Suppressor macrophage treated with lipopolysaccharide for 4 hours (primary cell): ENCODE data around the gene PELI2.
A peak's percentile ranks its signal among the peaks of the same experiment; 100 is the strongest.

Experiments used
- DNase-seq: peaks from one replicate; pipeline ENCODE4 v3.0.0-alpha.2; 2020

PELI2 gene

DNA sequence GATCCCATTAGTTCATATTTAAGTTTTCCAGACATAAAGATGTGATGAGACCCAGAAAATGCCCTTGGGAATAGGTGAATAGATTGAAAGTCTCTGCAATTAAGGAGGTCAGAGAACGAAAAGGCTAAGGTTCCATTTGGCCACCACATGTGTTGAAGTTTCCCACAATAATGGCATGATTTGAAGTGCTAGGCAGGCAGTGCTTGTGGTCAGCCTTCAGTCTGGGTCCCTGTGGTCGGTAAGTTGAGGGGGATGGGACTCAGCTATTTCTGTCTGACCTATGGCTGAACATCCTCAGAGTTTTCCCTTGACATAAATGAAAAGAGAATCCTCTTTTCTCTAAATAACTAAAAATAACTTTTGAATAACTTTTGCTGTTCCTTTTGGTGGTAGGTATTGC, 92.4 kb downstream of the PELI2 start:
- DNase-seq: no peak

GRCh38 chr14:56211084-56211483, 92.9 kb downstream of the PELI2 start:
- no peak for DNase-seq

- DNase-seq: no peak
Measured at GRCh38 chr14:56211844-56212243, 93.6 kb downstream of the PELI2 start.

DNA sequence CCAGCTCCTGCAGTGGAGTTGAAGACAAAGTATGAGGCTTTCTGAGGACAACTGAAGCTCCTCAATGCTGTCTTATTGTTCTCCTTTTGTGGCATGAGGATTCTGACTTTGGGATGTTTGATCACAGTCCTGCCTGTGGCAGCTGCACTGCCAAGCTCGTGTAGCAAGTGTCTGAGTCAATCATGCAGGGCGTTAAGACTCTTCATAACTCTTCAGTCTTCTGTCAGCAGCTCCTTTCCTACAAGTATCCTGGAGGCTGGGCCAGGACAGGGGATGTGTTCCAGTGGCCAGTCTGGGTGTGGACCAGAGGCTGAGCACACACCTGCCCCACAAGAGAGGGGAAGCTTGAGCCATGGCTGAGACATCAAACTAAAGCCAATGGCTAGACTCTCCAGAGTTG, 94.3 kb downstream of the PELI2 start:
- no peak for DNase-seq

- no peak for DNase-seq
Measured at GRCh38 chr14:56213306-56213705, 95.1 kb downstream of the PELI2 start.

- no peak for DNase-seq
Measured at GRCh38 chr14:56215180-56215579, 97.0 kb downstream of the PELI2 start.

DNA sequence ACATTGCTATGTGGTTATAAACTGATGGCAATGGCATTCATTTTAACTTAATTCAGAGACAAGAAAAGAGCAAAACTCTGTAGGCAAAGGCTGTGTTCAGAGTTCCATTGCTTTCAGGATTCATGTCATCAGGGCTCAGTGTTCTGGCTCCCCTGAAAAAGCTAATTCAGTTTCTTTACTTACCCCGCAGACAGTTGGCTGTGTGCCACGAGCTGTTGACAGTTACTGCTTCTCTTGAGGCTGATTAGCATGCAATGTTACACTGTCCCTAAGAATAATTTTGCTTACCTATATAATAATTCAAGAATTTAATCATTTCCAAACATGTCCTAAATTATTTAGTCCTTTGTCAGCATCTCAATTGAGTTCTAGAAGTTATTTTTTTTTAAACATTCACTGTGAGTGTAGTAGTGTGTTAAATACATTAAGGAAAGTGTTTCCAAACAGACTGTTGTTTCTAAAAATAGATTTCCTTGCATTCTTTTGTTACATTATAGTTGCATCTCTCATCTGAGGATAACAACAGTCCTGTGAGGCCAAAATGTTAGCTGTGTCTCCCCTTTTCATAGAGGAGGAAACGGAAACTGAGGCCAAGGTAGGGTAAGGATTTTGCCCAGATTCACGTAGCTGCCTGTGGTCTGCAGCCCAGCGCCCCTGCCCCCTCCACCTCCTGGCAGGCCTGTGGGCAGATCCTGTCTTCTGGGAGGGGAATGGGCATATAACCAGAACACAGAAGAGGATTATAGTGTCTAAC, 98.6 kb downstream of the PELI2 start:
- DNase-seq: peak; percentile 56

DNA sequence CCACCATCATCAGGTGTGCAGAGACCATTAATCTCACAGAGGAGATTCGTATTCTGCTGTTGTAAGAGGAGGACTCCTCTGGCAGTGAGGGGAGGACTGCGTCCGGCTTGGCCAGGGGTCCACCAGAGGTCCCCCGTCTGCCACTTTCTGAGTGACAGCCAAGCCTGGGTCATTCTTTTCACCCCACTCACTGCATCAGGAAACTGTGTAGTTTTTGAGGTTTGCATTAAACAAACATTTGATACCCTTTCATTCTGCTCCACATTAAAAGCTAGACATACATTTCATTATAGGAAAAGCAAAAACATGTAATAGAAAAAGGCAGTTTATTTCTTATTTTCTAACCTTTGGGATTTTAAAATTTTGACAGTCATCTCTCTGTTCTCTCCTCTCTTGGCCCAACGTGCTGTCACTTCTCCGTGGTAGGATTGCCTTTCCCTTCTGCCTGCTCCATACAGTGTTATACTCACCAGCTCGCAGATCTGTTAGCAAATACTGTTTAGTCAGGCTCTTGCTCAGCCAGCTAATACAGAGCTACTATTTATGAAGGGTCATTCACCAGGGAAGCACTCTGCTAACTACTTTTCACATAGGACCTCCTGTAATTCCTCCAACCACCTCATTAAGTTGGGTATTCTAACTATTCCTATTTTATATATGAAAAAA, 99.3 kb downstream of the PELI2 start:
- DNase-seq: no peak

DNA sequence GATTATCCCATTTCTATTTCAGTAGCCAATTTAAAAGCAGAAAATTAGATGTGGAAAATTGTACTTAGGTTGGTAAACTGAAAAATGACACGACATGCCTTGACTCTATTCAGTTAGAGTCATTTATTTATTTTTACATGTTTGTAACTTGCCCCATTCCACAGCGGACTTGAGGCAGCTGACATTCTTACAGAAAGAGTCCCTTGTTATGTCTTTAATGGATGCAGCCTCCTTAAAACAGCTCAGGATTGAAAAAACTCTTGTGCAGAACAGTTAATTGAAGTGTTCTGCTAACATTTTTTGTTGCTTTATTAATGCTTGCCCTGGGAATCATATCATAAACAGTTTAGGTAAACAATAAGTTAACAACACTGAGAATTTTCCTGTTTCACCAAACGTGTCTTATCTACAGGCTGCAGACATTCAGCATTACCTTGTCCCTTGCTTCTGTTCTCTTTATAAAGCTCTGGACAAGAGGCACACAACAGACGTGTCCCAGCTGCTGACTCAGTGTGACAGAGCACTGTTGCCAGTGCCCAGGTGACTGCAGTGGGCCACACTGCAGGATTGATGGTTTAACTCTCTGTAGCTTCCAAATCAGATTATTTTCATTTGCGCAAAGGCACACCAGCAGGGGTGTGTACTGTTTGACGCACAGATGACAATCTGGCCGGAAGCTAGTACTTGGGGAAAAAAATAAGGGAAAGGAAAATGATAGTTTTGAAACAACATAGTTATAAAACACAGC, 101.6 kb downstream of the PELI2 start:
- DNase-seq: no peak

- no peak for DNase-seq
Measured at GRCh38 chr14:56221382-56222128, 103.3 kb downstream of the PELI2 start.

GRCh38 chr14:56224229-56224628, 106.0 kb downstream of the PELI2 start:
- DNase-seq: no peak

DNA sequence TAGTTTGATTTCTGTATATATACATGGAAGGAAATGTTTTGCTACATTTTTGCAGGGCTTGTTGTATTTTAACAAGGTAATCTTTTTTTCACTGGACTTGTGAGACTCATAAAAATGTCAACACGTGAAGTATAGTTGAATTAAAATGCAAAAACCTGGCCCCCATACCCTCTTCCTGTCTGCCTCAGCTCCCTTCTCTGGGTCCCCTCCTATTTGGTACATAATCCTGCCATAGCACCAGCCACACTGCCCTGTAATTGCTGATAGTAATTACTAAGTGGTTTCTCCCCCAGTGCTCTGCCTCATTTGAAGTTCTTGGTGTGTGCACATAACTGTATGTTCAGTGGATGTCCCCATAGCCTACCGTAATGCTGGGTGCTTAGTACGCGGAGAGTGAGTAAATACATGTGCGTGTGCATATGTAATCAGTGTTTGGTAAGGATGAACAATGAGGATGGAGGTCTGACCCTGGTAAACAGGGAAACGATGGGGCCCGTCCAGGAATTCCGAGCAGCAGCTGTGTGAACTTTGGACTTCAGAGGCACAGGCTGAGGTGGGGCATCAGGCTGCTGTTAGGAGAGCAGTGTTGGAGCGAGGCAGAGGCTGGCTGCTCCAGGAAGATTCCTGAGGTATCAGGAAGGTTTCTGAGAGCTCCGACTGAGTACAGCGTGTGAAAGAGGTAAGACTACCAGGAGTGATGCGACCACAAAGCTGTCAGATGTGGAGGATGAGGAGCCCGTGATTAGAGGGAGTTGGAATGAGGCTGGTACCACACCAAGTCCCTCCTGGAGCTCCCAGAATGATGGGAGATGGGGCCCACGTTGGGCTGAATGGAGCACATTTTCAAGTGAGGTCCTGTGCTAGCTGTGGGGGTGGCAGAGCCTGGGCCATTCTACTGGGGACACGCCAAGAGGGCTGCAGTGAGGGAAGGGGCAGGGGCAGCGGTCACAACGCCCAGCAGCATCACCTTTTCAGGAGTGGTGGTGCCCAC, 106.8 kb downstream of the PELI2 start:
- DNase-seq: no peak

DNA sequence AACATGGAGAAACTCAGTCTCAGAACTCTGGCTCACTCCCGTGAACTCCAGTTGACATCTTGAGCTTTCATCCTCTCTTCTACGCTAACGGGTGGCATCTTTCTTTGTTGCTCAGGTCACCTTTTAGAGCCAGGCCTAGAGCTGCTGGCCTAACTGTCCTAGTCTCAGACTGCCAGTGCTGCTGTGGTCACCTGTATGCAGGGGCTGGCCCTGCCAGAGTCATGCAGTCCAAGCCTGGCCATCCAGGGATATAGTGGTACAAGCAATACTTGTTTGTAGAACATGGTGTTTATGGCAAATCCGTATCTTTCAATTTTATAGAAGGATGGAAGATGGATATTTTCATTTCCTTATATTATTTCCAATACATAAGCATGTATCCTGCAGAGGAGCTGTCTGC, 117.2 kb downstream of the PELI2 start:
- no peak for DNase-seq

DNA sequence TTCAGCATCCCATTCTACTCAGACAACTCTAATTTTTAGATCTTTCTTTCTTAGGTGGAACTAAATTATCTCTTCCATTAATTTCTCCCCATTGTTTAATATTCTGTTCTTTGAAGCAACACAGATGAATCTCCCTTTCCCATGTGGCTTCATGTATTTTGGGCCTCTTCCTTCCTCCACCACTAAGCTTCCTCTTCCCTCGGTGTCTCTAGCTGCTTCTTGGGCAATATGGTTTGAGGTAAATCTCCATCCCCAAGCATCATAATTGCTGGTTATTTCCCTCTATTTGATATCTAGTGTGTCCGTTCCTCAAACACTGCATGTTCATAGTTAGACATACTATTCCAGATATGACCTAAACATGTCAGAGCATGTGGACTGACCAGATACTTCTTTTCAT, 119.2 kb downstream of the PELI2 start:
- DNase-seq: no peak

DNA sequence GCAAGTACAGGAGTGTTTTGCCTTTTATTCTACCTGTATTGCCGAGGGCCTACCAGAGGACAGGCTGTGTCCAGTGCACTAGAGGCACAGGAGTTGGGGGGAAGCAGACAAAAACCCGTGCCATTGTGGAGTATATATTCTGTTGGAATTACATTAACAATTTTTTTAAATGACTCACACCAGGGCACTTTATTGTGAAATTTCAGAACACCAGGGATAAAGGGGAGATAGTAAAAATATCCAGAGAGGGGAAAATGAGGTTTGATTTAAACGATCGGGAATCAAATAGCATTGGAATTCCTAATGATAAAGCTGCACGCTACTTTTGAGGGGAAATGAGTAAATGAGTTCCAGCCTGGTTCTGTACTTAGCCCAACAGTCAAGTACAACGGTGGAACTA, 123.2 kb downstream of the PELI2 start:
- no peak for DNase-seq

DNA sequence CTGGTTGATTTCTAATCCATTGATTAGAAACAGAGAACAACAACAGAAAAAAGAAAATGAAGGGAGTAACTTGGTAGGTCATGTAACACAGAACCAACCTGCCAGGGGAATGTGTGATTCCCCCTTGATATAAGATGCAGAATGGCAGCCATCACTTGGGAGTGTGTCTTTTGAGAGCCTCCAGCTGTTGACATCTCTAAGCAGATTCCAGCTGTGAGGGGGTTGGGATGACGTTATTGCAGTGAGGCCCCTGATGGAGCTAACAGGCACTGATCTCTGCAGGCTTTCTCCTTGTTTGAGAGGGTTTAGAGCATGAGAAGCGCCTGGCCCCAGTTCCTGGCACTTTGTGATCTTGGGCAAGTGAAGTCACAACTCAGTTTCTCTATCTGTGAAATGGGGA, 124.9 kb downstream of the PELI2 start:
- no peak for DNase-seq

DNA sequence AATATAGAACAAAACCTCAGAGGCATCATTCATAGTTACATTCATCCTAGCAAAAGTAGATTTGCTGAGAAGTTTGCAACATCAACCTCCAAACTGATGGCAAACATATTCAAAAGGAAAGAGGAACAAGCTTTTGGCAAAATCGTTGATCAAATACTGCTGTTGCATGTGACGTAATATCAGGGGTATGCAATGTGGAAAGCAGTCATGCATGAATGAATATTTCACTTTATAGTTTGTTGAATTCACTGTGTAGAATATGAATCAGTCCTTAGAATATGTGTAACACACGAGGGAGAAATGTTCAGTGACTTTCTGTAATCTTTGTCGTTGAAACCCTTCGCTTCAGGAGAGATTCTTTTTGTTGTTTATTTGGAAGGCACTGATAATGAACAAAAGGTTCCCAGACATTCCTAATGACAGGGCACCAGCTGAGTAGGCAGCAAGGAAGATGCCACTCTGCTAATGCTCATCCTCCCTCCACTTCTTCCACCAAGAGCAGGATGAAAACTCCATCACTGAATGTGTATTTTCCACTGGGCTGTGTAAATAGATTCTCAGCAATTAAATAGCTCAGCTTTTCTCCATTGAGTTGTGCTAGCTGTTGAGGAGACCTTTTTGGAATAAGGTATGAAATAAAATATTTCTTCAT, 126.1 kb downstream of the PELI2 start:
- peak; percentile 89 for DNase-seq

- peak; percentile 9 for DNase-seq
Measured at GRCh38 chr14:56247495-56248200, 129.4 kb downstream of the PELI2 start.

DNA sequence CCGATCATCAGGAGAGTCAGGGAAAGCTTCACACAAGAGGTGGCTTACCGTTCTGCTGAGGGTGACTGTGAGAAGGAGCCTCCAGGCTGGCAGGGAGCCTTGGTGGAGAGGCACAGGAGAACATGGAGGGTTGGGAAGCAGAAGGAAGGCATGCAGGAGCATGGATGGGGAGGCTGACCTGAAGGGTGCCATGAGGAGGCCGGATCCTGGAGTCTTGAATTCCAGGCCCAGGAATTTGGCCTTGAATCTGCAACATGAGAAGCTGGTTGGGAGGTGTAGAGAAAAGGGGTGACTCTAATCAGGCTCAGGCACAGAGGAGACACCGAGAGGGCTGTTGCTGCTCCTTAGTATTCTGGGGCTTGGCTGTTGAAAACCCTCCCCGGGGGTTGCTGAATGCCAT, 130.2 kb downstream of the PELI2 start:
- no peak for DNase-seq

GRCh38 chr14:56261046-56261445, 142.8 kb downstream of the PELI2 start:
- no peak for DNase-seq

- no peak for DNase-seq
Measured at GRCh38 chr14:56262530-56262929, 144.3 kb downstream of the PELI2 start.
